ENCODE measurements around the gene CRYZL1.

CRYZL1 gene

DNA sequence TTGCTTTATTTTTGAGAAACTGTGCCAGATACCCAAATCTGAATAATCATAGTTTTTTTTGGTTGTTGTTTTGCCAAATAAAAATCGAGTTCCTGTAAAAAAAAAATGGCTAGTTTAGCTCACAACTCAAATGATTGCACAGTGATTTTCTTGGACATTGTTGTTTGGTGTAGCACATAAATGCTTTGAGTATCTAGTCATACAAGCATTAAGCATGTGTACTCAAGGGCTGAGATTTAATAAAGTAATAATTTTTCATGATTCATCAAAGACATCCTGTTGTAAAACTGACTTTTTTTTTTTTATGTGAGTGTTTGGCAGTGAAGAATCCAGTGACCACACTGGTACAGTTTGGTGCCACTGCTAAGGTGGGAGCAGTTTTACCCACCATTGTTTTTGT, 19.6 kb upstream of the CRYZL1 start:
- no peak for DNase-seq

DNA sequence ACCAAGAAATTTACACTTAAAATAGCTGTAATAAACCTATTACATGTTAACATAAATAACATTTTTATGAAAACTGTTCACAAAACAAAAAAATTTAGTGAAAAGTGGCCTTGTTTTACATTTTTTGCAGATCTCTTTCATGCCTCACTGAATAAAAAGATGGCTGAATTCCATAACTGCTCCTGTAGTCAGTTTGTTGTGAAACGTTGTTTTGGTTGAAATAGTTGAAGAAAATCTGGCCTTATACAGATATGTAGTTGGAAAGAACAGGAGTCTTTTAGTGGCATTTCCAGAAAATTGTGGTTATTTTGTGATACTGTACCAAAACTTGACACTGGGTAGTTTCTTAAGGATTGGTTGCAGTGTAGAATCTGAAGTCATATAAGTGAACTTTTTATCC, 18.9 kb upstream of the CRYZL1 start:
- no peak for DNase-seq

DNA sequence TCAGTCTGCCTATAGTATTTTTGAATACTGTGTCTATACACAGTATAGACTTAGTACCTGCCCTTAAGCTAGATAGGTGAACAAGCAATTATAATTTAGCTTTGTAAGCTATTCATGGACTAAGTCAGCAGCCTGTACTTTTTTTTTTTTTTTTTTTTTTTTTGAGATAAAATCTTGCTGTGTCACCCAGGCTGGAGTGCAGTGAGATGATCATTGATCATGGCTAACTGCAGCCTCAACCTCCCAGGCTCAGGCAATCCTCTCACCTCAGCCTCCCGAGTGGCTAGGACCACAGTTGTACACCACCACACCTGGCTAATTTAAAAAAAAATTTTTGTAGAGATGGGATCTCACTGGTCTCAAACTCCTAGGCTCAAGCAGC, 18.0 kb upstream of the CRYZL1 start:
- DNase-seq: no peak

DNA sequence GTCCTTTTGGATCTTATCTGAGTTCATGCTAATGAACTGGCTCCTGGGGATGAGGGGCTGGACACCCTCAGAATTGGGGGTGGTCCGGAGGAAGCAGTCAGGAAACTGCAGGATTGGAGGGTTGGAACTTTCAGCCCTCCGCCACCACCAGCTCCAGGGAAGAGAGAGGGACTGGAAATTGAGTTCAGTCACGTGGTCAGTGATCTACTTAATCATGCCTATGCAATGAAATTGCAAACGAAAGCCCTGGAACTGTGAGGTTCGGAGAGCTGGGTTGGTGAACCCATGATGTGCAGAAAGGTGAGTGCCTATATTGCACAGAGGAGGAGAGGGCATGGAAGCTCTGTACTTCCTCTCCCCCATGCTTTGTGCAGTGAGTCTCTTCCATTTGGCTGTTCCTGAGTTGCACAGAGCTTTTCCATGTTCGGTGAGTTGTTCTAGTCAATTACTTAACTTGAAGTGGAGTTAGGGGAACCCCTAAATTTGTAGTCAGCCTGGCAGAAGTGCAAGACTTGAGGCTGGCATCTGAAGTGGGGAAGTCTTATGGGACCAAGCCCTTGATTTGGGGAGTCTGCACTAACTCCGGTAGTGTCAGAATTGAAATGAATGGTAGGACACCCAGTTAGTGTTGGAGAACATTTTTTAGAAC, 17.5 kb upstream of the CRYZL1 start:
- DNase-seq: peak in 1 of 4 experiments; percentile 10

DNA sequence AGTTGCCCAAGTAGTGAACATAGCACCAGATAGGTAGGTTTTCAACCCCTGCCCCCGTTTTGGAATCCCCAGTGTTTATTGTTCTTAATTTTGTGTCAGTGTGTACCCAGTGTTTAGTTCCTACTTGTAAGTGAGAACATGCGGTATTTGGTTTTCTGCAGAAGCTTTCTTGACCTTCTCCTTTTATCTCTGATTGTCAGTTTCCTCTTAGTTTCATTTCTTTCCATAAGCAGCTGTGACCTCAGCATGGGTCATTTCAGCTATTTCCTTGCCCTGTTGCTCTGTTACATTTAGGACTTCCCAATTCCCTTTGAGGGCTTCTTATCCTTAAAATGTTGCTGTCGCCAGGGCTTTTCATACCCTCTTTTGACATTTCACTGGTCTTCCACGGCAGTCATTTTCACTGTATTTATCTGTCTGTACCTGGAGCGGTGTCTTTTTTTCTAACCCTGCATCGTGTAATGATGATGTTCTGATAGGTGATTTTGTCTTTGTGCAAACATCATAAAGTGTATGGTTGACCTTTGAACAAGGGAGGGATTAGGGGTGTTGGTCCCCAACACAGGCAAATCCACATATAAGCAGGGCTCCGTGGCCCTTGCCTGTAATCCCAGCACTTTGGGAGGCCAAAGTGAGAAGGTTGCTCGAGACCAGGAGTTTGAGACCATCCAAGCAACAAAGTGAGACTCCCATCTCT, 15.7 kb upstream of the CRYZL1 start:
- peak; percentile 68 to 87 (median 77) for DNase-seq

DNA sequence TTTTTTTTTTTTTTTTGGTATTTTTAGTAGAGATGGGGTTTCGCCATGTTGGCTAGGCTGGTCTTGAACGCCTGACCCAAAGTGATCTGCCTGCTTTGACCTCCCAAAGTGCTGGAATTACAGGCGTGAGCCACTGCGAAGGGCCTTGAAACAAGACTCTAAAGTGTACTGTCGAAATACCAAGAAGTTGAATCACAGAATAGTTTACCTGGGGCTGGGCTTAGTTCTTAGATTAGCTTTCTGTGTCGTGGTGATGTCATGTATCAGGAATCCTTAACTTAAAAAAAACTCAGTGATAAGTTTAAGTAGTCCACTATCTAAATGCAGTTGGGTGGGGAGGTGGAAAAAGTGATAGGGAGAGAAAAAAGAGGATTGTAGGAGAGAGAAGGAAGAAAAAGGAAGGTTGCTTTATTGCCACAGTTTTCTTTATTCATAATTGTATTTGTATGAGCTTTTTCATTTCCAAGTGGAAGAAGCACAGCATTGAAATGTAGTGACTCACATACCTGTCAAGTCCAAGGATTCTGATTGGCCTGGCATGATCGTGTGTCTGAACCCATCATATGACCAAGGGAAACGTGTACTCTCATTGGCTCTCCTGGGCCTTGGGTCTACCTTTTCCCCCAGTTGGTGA, 14.2 kb upstream of the CRYZL1 start:
- DNase-seq: no peak

DNA sequence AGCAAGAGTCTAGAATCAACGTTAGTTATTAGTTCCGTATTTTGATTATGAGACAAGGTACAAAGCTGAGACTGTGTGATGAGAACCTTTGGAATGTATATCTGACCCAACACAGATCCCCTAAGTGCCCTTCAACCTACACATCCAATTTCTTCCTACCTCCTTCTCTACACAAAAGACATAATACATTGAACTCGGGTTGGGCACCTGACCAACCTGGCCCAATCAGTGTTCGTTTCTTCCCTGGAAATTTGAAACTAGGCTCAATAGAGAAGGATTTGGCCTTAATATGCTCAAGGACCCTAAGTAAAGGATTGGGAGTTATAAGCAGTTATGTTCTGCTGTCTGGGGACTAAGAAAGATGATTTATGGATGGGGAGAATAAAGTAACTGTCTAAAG, 12.9 kb upstream of the CRYZL1 start:
- no peak for DNase-seq

DNA sequence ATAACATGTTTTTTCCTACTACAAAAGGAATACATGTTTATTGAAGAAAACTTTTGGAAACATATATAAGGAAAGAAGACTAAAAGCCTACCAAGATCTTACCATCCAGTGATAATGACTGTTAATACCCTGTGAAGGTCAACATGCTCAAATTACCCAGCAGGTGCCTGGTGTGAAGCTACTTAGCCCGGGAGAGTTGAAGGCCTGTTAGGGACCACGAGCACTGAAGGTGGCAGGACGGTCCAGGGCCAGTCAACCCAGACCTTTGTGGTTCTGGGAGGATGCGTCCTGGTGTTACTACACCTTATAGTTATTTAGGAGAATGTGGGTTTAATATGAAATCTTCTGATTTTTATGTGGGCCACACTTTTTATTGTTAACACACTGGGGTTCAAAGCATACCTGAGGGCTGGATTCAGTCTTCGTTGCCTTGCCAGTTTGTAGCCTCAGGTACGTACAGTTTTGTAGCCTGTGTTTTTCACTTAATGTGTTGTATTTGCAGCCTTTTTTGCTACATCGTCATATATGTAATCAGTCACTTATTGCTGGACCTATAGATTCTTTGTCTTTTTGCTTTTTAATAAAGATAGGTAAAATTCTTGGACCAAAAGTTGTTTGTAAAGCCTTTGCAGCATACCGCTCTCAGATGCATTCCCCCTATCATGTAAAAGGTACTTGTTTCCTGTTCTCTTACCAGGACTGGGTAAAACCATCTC, 10.6 kb upstream of the CRYZL1 start:
- no peak for DNase-seq

DNA sequence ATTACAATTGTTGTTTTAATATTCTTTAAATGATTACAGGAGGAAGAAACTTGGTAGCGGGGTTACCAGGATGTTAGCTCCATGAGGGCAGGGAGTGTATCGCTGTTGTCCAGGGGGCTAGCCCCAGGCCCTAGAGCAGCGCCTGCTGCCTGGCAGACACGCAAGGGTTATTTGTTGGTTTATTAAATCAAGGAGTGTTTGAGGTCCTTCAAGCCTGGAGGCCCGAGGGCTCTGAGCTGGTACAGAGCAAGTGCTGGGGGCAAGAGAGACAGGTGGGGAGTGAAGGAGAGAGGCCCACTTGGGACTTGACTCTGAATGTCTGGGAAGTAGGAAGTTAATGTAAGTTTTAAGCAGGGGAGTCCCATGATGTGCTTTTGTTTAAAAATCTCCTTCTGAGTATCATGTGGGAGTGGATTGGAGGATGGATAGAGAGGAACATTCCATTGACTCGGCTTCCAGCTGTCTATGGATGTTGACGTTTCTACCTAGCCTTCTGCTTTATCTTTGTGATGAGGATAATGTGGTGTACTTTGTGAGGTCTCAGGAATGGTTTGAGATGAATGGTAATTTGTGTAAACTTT, 9.5 kb upstream of the CRYZL1 start:
- no peak for DNase-seq

DNA sequence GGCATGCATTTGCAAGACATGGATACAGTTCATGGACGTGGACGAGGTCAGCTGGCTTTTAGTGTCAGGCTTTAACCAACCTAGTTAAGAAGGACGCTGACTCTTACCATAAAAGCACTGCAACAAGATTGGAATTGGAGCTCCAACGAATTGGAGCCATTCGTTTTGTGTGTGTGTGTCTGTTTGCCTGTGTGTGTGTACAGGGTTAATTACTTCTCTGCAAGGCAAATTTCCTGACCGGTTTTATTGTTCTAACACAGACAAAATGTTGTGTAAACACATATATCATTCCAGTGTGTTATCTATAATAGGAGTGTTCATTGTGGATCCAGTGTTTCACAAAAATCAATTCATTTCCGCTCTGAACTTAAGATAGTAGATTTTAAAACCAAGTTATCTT, 8.7 kb upstream of the CRYZL1 start:
- no peak for DNase-seq

DNA sequence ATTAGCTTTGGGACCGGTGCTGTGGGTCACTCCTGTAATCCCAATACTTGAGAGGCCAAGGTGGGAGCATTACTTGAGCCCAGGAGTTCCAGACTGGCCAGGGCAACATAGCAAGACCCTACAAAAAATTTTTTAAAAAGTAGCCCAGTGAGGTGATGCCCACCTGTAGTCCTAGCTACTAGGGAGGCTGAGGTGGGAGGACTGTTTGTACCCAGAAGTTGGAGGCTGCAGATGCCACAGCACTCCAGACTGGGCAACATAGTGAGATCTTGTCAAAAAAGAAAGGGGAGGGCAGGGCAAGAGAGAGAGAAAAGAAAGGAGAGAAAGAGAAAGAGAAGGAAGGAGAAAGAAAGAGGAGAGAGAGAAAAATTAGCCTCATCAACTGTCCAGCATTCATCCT, 7.0 kb upstream of the CRYZL1 start:
- no peak for DNase-seq

DNA sequence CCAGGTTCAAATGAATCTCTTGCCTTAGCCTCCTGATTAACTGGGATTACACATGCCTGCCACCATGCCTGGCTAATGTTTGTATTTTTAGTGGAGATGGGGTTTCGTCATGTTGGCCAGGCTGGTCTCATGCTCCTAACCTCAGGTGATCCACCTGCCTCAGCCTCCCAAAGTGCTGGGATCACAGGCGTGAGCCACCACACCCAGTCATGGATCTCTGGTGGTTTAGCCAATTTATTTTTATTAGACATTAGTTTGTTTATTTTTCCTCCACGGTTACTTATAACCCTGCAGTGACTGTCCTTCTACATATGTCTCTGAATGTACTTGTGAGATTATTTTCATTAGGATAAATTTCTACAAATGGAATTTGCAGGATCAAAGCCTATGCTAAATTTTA, 6.0 kb upstream of the CRYZL1 start:
- no peak for DNase-seq

DNA sequence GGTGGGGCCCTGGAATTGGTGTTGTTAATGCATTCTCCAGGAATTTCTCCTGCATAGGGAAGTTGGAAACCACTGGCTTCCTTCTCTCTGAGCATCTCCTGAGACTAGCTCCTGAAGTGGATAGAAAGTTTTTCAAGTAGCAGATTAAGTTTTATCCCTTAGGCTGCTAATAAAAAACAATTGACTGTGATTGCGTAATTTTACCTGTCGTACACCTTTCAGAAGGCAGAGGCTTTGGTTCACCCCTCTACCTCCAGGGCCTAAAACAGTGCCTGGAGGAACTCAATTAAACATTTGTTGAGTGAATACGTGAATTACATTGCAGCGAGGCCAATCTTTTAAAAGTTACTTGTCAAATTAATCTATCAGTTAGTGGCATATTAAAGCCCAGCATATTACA, 4.2 kb upstream of the CRYZL1 start:
- DNase-seq: peak in 1 of 4 experiments; percentile 19

DNA sequence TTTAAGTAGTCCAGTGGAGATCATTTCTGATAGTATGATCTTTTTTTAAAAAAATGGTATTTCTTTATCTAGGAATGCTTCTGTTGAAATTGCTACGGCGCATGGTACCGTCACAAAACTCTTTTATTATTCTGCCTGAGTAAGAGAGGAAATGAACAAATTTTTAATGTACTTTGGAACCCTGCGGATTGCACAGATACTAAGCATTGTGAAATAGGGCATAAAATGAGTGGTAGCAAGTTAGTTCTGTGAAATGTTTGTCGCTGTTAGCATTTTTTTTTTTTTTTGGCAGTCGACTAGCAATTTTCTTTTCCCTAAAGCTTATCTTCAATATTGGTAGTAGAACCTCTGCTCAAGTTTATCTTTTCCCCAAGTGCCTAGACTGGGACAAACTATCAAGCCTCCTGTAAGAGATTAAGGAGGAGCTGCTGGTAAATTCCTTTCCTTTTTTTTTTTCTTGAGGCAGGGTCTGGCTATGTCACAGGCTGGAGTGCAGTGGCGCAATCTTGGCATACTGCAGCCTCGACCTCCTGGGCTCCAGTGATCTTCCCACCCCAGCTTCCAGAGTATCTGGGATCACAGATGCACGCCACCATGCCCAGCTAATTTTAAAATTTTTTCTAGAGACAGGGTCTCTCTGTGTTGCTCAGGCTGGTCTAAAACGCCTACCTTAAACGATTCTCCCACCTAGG, 3.0 kb upstream of the CRYZL1 start:
- peak; percentile 36 to 82 (median 63) for DNase-seq

DNA sequence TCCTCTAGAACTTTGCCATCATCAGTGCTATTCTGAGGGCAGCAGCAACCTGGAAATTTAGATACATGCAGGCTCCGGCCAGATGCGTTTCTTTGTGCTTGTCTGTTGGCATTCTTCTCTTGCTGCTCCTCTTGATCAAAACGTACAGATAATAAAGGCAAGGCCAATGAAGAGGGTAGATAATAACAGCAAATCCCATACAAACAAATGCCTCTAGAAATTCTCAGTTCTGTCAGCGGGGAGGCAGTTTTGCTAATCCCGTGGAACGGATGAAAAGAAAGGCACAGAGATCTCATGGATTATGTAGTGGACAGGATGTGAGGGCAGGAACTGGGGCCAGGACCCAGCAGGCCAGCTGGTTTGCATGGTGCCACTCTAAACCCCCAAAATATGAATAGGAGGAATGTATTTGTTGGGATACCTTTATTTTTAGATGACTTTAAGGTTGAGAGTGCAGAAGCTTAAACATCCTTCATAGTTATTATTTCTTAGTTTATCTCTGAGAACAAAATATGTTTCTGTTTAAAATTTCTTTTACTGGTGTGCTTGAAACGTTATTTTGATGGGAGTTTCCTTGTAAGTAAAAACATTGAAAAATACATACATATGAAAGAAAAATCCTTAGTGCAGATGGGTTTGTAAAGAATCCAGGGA, 2.2 kb upstream of the CRYZL1 start:
- DNase-seq: peak in 1 of 4 experiments; percentile 22

DNA sequence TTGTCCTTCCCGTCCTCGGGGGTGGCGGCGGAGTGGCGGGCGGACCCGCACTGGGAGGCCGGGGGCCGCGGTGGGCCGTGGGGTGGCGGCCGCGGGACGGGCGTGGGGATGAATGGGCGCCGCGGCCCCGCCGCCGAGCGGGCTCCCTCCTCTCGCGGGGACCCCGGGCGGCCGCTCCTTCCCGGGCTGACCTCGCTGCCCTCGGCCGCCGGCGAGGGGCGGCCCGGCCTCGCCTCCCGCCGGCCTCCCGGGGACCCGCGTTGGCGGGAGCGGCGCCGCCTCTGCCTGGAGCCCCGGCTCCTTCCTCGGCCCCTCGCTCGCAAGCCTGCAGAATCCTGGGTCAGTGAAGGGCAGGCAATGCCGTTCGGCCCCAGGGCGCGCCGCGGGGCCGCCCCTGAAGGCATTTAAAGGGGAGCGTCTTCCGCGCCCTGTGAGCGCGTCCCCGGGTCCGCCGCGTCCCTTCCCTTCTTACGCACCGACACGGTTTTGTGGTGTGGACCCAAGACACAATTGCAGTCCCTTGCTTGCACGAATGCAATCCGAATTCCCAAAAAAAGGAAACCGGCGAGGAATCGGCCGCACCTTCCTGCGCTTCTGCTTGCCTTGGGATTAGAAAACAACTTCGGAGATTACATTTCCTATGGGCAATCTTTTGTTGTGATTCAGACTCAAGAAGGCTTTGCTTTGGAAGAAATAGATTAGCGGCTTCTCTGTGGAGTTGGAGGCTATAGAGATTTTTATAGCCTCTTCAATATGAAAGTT, 1.5 kb upstream of the CRYZL1 start:
- DNase-seq: peak; percentile 37 to 71 (median 55)

DNA sequence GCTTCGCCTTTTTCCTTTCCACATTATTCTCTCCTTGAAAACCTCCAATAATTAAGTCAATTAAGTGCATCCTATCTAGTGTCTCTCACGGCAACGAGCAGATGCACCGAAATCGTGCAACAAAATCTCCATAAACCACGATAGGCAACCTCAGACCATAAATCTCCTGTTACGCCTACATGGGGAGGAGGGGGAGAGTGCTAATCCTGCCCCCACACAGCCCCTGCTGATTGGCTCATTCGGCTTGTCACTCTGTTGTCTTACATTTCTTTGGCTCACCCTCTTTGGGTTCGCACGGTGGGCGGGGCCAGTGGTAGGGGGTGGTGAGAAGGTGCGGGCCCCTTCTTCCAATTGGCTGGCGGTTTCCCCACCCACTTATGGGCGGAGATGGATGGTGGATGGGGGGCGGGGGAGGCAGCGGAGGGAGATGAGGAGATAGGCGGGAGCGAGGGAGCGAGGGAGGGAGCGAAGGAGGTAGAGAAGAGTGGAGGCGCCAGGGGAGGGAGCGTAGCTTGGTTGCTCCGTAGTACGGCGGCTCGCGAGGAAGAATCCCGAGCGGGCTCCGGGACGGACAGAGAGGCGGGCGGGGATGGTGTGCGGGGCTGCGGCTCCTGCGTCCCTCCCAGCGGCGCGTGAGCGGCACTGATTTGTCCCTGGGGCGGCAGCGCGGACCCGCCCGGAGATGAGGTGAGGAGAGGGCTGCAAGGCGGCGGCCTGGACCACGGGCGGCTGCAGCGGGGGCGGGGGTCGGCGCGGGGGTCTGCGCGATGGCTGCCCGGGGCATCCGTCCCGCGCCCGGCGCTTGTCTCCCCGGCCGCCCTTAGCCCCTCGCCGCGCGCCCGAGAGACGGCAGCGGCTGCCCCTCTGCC, 720 bp upstream of the CRYZL1 start, which contains the start of gene ITSN1:
TSS of gene ITSN1 (plus strand) at position 475 of the 869 bp plus-strand sequence. CDS start 76,328 bp downstream, outside the sequence.
- DNase-seq: peak; percentile 99 to 100 (median 100)

DNA sequence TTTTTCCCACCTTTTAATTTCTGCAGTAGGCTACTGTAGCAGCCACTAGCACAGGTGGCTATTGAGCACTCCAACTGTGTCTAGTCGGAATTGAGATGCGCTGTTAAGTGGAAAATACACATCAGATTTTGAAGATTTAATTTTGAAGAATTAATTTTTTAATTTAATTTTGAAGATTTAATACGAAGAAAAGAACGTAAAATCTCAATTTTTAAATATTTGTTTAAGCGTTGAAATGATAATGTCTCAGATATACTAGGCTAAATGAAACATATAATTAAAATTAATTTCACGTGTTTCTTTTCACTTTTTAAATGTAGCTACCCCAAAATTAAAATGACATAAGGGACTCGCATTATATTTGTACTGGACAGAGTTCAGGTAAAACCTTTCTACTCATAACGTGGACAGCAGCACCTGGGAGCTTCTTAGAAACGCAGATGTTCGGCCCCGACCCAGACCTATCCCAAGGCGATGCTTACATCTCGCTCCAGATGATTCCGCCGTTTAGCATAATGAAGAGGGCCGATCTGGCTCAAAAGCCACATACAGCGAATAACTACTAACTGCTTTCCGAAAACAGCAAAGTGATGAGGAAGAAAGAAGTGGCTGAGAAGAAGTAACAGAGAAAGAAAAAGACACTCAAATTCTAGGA, 717 bp downstream of the CRYZL1 start:
- DNase-seq: peak in 3 of 4 experiments; percentile 27 to 31 (median 30)

DNA sequence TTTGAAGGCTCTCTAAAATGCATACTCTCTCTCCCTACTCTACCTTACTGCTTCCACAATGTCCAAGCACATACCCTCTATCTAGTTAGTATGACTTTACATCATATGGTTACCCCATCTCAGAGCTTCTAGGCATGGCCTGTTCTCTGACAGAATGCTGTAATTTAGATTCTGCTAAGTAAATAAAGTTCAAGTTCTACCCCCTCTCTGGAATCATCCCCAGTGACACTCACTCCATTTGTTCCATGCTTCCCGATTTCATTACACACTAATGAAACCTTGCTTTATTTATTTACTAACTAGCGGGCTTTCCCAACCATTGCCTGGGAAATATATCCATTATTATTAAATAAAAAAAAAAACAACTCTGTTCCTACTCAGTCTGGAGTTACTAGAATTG, 7.3 kb downstream of the CRYZL1 start:
- no peak for DNase-seq
